Measurements from ENCODE around the gene IL1RAPL2. TPM values are rescaled to one million over a fixed set of nuclear protein-coding genes. Genes with fewer than 3 reads are reported as not detected.

IL1RAPL2 gene
- total RNA-seq, 1 donor from 2014 or later: not detected

GRCh38 chrX:105703876-105704275 is 1137.9 kb downstream of the IL1RAPL2 start:
- Histone ChIP-seq H2AFZ (replicated peaks) (no peak overlapping the region), H3K27ac (no peak overlapping the region), H3F3A (ENCODE audit: low read depth) (no peaks in the 10 kb centered on the region), H3K9ac (no peak overlapping the region), H3K9me3 (ENCODE audit: low read depth) (no peaks in the 10 kb centered on the region), H3K79me2 (ENCODE audit: low read depth) (no peaks in the 10 kb centered on the region), H3K4me1 (no peaks in the 10 kb centered on the region), H3K4me3 (no peak overlapping the region), H3K27me3 (no peaks in the 10 kb centered on the region), H3K4me2 (no peak overlapping the region), H4K20me1 (ENCODE audit: low read depth) (no peaks in the 10 kb centered on the region), H3K36me3 (no peaks in the 10 kb centered on the region)
- DNase-seq (ENCODE audit: low spot score): no peak
- Mint-ChIP-seq H3K4me3 (no peak overlapping the region), H3K9me3 (no peaks in the 10 kb centered on the region), H3K27ac (no peak overlapping the region), H3K27me3 (ENCODE audit: insufficient read depth, low read depth) (peaks cover 2% of the 10 kb centered on the region), H3K4me1 (peaks cover 23% of the 10 kb centered on the region), H3K36me3 (no peaks in the 10 kb centered on the region)
- no peak for TF ChIP-seq EZH2phosphoT487 (IDR thresholded peaks at IDR 0.05)
- no peak for TF ChIP-seq EZH2 (IDR thresholded peaks at IDR 0.05)
- no peak for TF ChIP-seq CTCF (IDR thresholded peaks at IDR 0.05)

- Mint-ChIP-seq H3K4me1 (peaks cover 5% of the 10 kb centered on the region), H3K27ac (no peak overlapping the region), H3K27me3 (ENCODE audit: insufficient read depth, low read depth) (no peaks in the 10 kb centered on the region), H3K36me3 (no peaks in the 10 kb centered on the region), H3K4me3 (no peak overlapping the region), H3K9me3 (no peaks in the 10 kb centered on the region)
- Histone ChIP-seq H3K4me1 (no peaks in the 10 kb centered on the region), H3K36me3 (no peaks in the 10 kb centered on the region), H3K27ac (no peak overlapping the region), H4K20me1 (ENCODE audit: low read depth) (no peaks in the 10 kb centered on the region), H3K4me2 (no peak overlapping the region), H3K27me3 (no peaks in the 10 kb centered on the region), H3K9me3 (ENCODE audit: low read depth) (no peaks in the 10 kb centered on the region), H3K79me2 (ENCODE audit: low read depth) (no peaks in the 10 kb centered on the region), H2AFZ (replicated peaks) (no peak overlapping the region), H3F3A (ENCODE audit: low read depth) (no peaks in the 10 kb centered on the region), H3K4me3 (no peak overlapping the region), H3K9ac (no peak overlapping the region)
- no peak for DNase-seq (ENCODE audit: low spot score)
- no peak for TF ChIP-seq EZH2 (IDR thresholded peaks at IDR 0.05)
These were observed 1140.0 kb downstream of the IL1RAPL2 start for GRCh38 chrX:105706041-105706440.

- no peaks in the 10 kb centered on the region for H3K4me1 Mint-ChIP-seq
- no peak for DNase-seq (ENCODE audit: low spot score)
- no peak overlapping the region for H3K27ac ChIP-seq
- H3K36me3 Mint-ChIP-seq: no peaks in the 10 kb centered on the region
- no peak overlapping the region for H3K27ac Mint-ChIP-seq
- H3F3A ChIP-seq (ENCODE audit: low read depth): no peaks in the 10 kb centered on the region
- H3K4me2 ChIP-seq: no peak overlapping the region
- H3K9me3 ChIP-seq (ENCODE audit: low read depth): no peaks in the 10 kb centered on the region
- no peak overlapping the region for H3K4me3 ChIP-seq
- H3K4me1 ChIP-seq: no peaks in the 10 kb centered on the region
- H3K9ac ChIP-seq: no peak overlapping the region
- peaks cover 4% of the 10 kb centered on the region for H3K27me3 Mint-ChIP-seq (ENCODE audit: insufficient read depth, low read depth)
- no peak overlapping the region for H3K4me3 Mint-ChIP-seq
- no peaks in the 10 kb centered on the region for H3K36me3 ChIP-seq
- peaks cover 4% of the 10 kb centered on the region for H3K9me3 Mint-ChIP-seq
- H2AFZ ChIP-seq (replicated peaks): no peak overlapping the region
- no peaks in the 10 kb centered on the region for H3K27me3 ChIP-seq
- TF ChIP-seq CTCF (IDR thresholded peaks at IDR 0.05) (no peak), EZH2 (IDR thresholded peaks at IDR 0.05) (no peak)
- H3K79me2 ChIP-seq (ENCODE audit: low read depth): no peaks in the 10 kb centered on the region
- H4K20me1 ChIP-seq (ENCODE audit: low read depth): no peaks in the 10 kb centered on the region
These were observed 1145.8 kb downstream of the IL1RAPL2 start for GRCh38 chrX:105711805-105712204.

- Histone ChIP-seq H3K9ac (no peak overlapping the region), H3K79me2 (ENCODE audit: low read depth) (no peaks in the 10 kb centered on the region), H3K27ac (no peak overlapping the region), H3F3A (ENCODE audit: low read depth) (no peaks in the 10 kb centered on the region), H3K36me3 (no peaks in the 10 kb centered on the region), H3K27me3 (no peaks in the 10 kb centered on the region), H3K4me2 (no peak overlapping the region), H3K4me1 (no peaks in the 10 kb centered on the region), H2AFZ (replicated peaks) (no peak overlapping the region), H3K9me3 (ENCODE audit: low read depth) (no peaks in the 10 kb centered on the region), H4K20me1 (ENCODE audit: low read depth) (no peaks in the 10 kb centered on the region), H3K4me3 (no peak overlapping the region)
- no peak overlapping the region for H3K4me3 Mint-ChIP-seq
- TF ChIP-seq EZH2phosphoT487 (IDR thresholded peaks at IDR 0.05) (no peak), EZH2 (IDR thresholded peaks at IDR 0.05) (no peak), CTCF (IDR thresholded peaks at IDR 0.05) (no peak)
- H3K4me1 Mint-ChIP-seq: no peaks in the 10 kb centered on the region
- H3K27me3 Mint-ChIP-seq (ENCODE audit: insufficient read depth, low read depth): peaks cover 4% of the 10 kb centered on the region
- no peaks in the 10 kb centered on the region for H3K36me3 Mint-ChIP-seq
- no peak for DNase-seq (ENCODE audit: low spot score)
- no peak overlapping the region for H3K27ac Mint-ChIP-seq
- H3K9me3 Mint-ChIP-seq: peaks cover 4% of the 10 kb centered on the region
These were observed 1149.7 kb downstream of the IL1RAPL2 start for GRCh38 chrX:105715746-105716145.

All from neural progenitor cell (in vitro differentiated cells).